Smooth muscle cell (in vitro differentiated cells): ENCODE results near the gene LZTR1. TPM values are rescaled to one million over a fixed set of nuclear protein-coding genes. Genes with fewer than 3 reads are reported as not detected.

Source experiments
- DNase-seq: peaks from one replicate; lab custom pipeline; 2025; ENCODE audit not compliant: unreplicated experiment; lab: John Stamatoyannopoulos, UW
- H2AFZ ChIP-seq: fragments of 200-600 bp; sonication (generic); 2 replicates; pipeline ENCODE4 v1.6.0; 2016; ENCODE audit warnings: antibody characterized with exemption, low read depth, mild to moderate bottlenecking
- H3F3A ChIP-seq: fragments of 200-600 bp; sonication (generic); 2 replicates; pipeline ENCODE4 v1.6.0; 2017; ENCODE audit warnings: antibody characterized with exemption, low read depth
- H3K27ac ChIP-seq: fragments of 200-600 bp; sonication (generic); 2 replicates; pipeline ENCODE4 v1.5.1; 2016; ENCODE audit warnings: low read depth, mild to moderate bottlenecking
- H3K27me3 ChIP-seq: fragments of 200-600 bp; sonication (generic); 2 replicates; pipeline ENCODE4 v1.6.1; 2016; ENCODE audit warnings: low read depth, mild to moderate bottlenecking
- H3K36me3 ChIP-seq: fragments of 200-600 bp; sonication (generic); 2 replicates; pipeline ENCODE4 v1.5.1; 2016; ENCODE audit warnings: low read depth
- H3K4me1 ChIP-seq: fragments of 200-600 bp; sonication (generic); 2 replicates; pipeline ENCODE4 v1.5.1; 2016; ENCODE audit warnings: low read depth
- H3K4me2 ChIP-seq: fragments of 200-600 bp; sonication (generic); 2 replicates; pipeline ENCODE4 v1.6.0; 2016; ENCODE audit warnings: mild to moderate bottlenecking
- H3K4me3 ChIP-seq: fragments of 200-600 bp; sonication (generic); 2 replicates; pipeline ENCODE4 v1.5.1; 2016; ENCODE audit warnings: mild to moderate bottlenecking
- H3K79me2 ChIP-seq: fragments of 200-600 bp; sonication (generic); 2 replicates; pipeline ENCODE4 v1.6.0; 2016; ENCODE audit warnings: low read depth, mild to moderate bottlenecking
- H3K9ac ChIP-seq: fragments of 200-600 bp; sonication (generic); 2 replicates; pipeline ENCODE4 v1.6.0; 2016; ENCODE audit warnings: low read depth
- H3K9me3 ChIP-seq: fragments of 200-600 bp; sonication (generic); replicated peaks from 2 replicates; pipeline ENCODE4 v1.5.1; 2016; ENCODE audit warnings: low read depth
- H4K20me1 ChIP-seq: fragments of 200-600 bp; sonication (generic); 2 replicates; pipeline ENCODE4 v1.6.0; 2016; ENCODE audit warnings: low read depth
- WGBS: methylation state at CpG from one replicate; pipeline ENCODE4 v1.1.7; 2016; ENCODE audit warnings: low lambda C conversion rate; 5-methylcytosine and 5-hydroxymethylcytosine counted together
- polyA plus RNA-seq: library from polyadenylated mRNA; unstranded; fragments of >200 nt; fragmentation: Nextera tagmentation; extraction: Ambion mirVana; gene quantifications from 2 replicates; pipeline ENCODE4 v1.2.1, GENCODE V29; 2016
- total RNA-seq: library from RNA; depleted of rRNA; stranded (reverse); fragments of >200 nt; gene quantifications from 2 replicates; pipeline ENCODE4 v1.2.3, GENCODE V29; 2014
- TF ChIP-seq, protein P1 (sequence below): fragments of 200-600 bp; sonication (generic); IDR thresholded peaks from 2 replicates; pipeline ENCODE4 v1.5.1; 2017; ENCODE audit warnings: borderline replicate concordance, mild to moderate bottlenecking, antibody characterized with exemption; ENCODE audit not compliant: insufficient read depth, poor library complexity, severe bottlenecking

LZTR1 gene
- total and polyA plus RNA-seq, 2 experiments from 2014 or later: 34.2 to 43.9 TPM

DNA sequence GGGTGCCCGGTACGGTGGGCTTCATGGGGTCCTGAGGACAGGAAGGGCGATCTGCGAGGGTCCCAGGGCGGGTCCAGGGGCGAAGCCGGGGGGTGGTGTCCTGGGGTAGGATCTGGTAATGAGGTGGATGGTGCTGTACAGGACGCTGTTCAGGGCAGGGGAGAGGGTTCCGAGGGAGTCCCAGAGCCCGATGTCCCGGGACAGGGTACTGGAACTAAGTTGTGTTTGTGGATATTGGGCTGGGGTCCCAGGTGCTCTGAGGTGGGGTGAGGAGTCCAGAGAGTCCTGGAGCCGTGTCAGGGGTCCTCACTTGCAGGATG, 426 bp downstream of the LZTR1 start:
- Histone ChIP-seq H4K20me1 (no peaks in the 10 kb centered on the region), H2AFZ (peak overlapping the region; percentile 86), H3K36me3 (no peaks in the 10 kb centered on the region), H3F3A (no peaks in the 10 kb centered on the region), H3K79me2 (peaks cover 18% of the 10 kb centered on the region), H3K9ac (peak overlapping the region; percentile 70), H3K4me3 (peak overlapping the region; percentile 90), H3K4me2 (peak overlapping the region; percentile 98), H3K9me3 (no peaks in the 10 kb centered on the region), H3K27ac (no peak overlapping the region), H3K4me1 (peaks cover 19% of the 10 kb centered on the region), H3K27me3 (no peaks in the 10 kb centered on the region)
- TF ChIP-seq, protein P1, sequence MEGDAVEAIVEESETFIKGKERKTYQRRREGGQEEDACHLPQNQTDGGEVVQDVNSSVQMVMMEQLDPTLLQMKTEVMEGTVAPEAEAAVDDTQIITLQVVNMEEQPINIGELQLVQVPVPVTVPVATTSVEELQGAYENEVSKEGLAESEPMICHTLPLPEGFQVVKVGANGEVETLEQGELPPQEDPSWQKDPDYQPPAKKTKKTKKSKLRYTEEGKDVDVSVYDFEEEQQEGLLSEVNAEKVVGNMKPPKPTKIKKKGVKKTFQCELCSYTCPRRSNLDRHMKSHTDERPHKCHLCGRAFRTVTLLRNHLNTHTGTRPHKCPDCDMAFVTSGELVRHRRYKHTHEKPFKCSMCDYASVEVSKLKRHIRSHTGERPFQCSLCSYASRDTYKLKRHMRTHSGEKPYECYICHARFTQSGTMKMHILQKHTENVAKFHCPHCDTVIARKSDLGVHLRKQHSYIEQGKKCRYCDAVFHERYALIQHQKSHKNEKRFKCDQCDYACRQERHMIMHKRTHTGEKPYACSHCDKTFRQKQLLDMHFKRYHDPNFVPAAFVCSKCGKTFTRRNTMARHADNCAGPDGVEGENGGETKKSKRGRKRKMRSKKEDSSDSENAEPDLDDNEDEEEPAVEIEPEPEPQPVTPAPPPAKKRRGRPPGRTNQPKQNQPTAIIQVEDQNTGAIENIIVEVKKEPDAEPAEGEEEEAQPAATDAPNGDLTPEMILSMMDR: no peak
- no peak for DNase-seq
- 2% methylated on average over 11 of the region's 12 CpGs for WGBS

DNA sequence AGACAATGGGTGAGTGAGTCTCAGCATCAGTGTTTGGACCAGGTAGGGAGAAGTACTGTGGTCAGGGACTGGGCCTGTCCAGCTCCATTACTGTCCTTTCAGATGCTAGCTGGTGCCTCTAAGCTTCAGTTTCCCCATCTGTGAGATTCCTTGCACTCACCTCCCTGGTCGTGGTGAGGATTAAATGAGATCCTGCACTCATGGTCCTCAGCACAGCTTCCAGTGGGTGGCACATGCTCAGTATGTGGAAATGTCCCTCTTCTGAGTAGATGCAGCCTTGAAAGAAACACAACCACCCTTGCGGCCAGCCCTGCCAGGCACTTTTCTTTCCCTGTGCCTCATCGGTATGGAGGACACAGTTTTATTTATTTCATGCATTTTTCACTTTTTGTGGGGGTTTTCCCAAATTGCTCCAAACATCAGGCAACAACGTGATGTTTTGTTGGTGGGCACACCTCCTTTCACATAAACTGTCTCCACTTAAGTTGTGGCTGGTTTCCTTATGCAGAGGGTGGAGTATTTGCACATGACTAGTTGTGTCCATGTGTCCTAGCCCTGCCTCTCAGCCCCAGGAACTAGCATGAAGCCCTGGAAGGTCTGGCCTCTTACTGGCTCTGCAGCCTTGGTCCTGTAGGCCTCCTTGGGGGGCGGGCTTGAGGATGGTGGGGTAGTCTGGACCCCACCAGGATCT, 1.1 kb downstream of the LZTR1 start:
- Histone ChIP-seq H3K79me2 (peaks cover 18% of the 10 kb centered on the region), H3K4me3 (peak overlapping the region; percentile 90), H2AFZ (peak overlapping the region; percentile 86), H3K4me2 (peak overlapping the region; percentile 98), H4K20me1 (no peaks in the 10 kb centered on the region), H3K27me3 (no peaks in the 10 kb centered on the region), H3F3A (no peaks in the 10 kb centered on the region), H3K4me1 (peaks cover 19% of the 10 kb centered on the region), H3K27ac (no peak overlapping the region), H3K9me3 (no peaks in the 10 kb centered on the region), H3K9ac (peak overlapping the region; percentile 70), H3K36me3 (no peaks in the 10 kb centered on the region)
- 87% methylated on average over 5 of the region's 5 CpGs for WGBS
- DNase-seq: no peak
- TF ChIP-seq, protein P1: no peak

DNA sequence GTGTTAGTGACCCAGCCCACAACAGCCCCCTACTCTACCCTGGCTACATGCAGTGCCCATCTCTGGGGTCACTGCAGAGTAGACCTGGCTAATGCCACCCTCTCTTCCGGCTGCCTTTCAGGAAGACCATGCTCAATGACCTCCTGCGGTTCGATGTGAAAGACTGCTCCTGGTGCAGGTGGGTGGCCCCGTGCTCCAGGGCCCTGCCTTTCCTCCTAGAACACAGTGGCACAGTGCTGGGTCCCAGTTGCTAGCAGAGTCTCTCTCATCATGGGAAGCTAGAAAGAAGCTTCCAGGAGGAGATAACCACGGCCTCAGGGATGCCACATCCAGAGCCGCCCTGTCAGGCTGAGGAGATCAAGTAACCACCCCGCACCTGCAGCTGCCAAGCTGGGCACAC, 3.6 kb downstream of the LZTR1 start:
- Histone ChIP-seq H3K79me2 (peaks cover 18% of the 10 kb centered on the region), H3K36me3 (no peaks in the 10 kb centered on the region), H3K4me1 (peaks cover 14% of the 10 kb centered on the region), H3K9ac (no peak overlapping the region), H3K4me3 (no peak overlapping the region), H3K27ac (no peak overlapping the region), H3K4me2 (no peak overlapping the region), H3K9me3 (no peaks in the 10 kb centered on the region), H4K20me1 (no peaks in the 10 kb centered on the region), H3K27me3 (no peaks in the 10 kb centered on the region), H2AFZ (no peak overlapping the region), H3F3A (no peaks in the 10 kb centered on the region)
- DNase-seq: no peak
- TF ChIP-seq, protein P1: no peak
- 95% methylated on average over 7 of the region's 7 CpGs for WGBS

DNA sequence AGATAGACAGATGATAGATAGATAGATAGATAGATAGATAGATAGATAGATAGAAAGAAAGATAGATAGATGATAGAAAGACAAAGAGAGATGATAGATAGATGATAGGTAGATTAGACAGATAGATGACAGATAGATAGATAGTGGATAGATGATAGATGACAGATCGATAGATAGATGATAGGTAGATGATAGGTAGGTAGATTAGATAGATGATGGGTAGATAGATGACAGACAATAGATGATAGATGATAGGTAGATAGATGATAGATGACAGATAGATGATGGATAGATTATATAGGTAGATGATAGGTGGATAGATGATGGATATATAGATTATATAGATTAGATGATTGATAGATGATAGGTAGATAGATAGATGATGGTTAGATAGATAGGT, 4.3 kb downstream of the LZTR1 start:
- TF ChIP-seq, protein P1: no peak
- no peak overlapping the region for H3K9ac ChIP-seq
- WGBS: 93% methylated on average over 1 of the region's 1 CpG

More for the DNA sequence above, 4.3 kb downstream of the LZTR1 start:
- Histone ChIP-seq H3K4me1 (peaks cover 8% of the 10 kb centered on the region), H3K9me3 (no peaks in the 10 kb centered on the region), H3F3A (no peaks in the 10 kb centered on the region), H3K36me3 (no peaks in the 10 kb centered on the region), H3K4me2 (no peak overlapping the region), H3K79me2 (peaks cover 18% of the 10 kb centered on the region), H2AFZ (no peak overlapping the region), H3K27me3 (no peaks in the 10 kb centered on the region), H4K20me1 (no peaks in the 10 kb centered on the region), H3K27ac (no peak overlapping the region), H3K4me3 (no peak overlapping the region)
- DNase-seq: no peak
